Measurements from ENCODE around the gene CCDC71L.
A peak's percentile ranks its signal among the peaks of the same experiment; 100 is the strongest.

CCDC71L gene

GRCh38 chr7:106609416-106609815, 51.5 kb downstream of the CCDC71L start:
- Histone ChIP-seq H3K4me1 (ENCODE audit: low read length) (peaks cover 19% of the 10 kb centered on the region), H3K4me3 (ENCODE audit: low read length) (no peak overlapping the region)

GRCh38 chr7:106608661-106609060, 52.3 kb downstream of the CCDC71L start:
- H3K27ac ChIP-seq (ENCODE audit: low read length): no peak overlapping the region
- no peak overlapping the region for H3K4me3 ChIP-seq (ENCODE audit: low read length)
- H3K9me3 ChIP-seq (ENCODE audit: insufficient read depth, low read length): no peaks in the 10 kb centered on the region
- H3K4me1 ChIP-seq (ENCODE audit: low read length): peaks cover 27% of the 10 kb centered on the region
- H3K27me3 ChIP-seq (ENCODE audit: low read depth, low read length): no peaks in the 10 kb centered on the region
- H3K79me2 ChIP-seq (ENCODE audit: low read length): no peaks in the 10 kb centered on the region
- H4K20me1 ChIP-seq (ENCODE audit: insufficient read depth, low read length): no peaks in the 10 kb centered on the region
- H3K36me3 ChIP-seq (replicated peaks; ENCODE audit: low read depth, low read length): no peaks in the 10 kb centered on the region
- peak overlapping the region; percentile 34 for H3K4me2 ChIP-seq (ENCODE audit: low read length)
- H2AFZ ChIP-seq (ENCODE audit: low read depth, low read length): no peak overlapping the region
- H3K9ac ChIP-seq (ENCODE audit: low read length): no peak overlapping the region
- TF ChIP-seq EZH2phosphoT487 (IDR thresholded peaks at IDR 0.05; ENCODE audit: low read depth) (no peak), CTCF (IDR thresholded peaks at IDR 0.05; ENCODE audit: low read depth, low read length) (no peak)

More at GRCh38 chr7:106609416-106609815, 51.5 kb downstream of the CCDC71L start:
- Histone ChIP-seq H3K4me2 (ENCODE audit: low read length) (no peak overlapping the region), H3K27ac (ENCODE audit: low read length) (no peak overlapping the region), H4K20me1 (ENCODE audit: insufficient read depth, low read length) (no peaks in the 10 kb centered on the region), H3K27me3 (ENCODE audit: low read depth, low read length) (no peaks in the 10 kb centered on the region), H2AFZ (ENCODE audit: low read depth, low read length) (no peak overlapping the region), H3K9ac (ENCODE audit: low read length) (no peak overlapping the region), H3K79me2 (ENCODE audit: low read length) (no peaks in the 10 kb centered on the region), H3K36me3 (replicated peaks; ENCODE audit: low read depth, low read length) (no peaks in the 10 kb centered on the region), H3K9me3 (ENCODE audit: insufficient read depth, low read length) (no peaks in the 10 kb centered on the region)
- no peak for TF ChIP-seq CTCF (IDR thresholded peaks at IDR 0.05; ENCODE audit: low read depth, low read length)
- no peak for TF ChIP-seq EZH2phosphoT487 (IDR thresholded peaks at IDR 0.05; ENCODE audit: low read depth)

Measured in OCI-LY3 (cell line).